GM19099 (cell line): ENCODE measurements around the gene SH3BP5.

Experiments
- POLR2A ChIP-seq: IDR thresholded peaks from 3 replicates; pipeline ENCODE4 v1.6.1; 2011; ENCODE audit warnings: low read depth; ENCODE audit not compliant: insufficient read length; ENCODE audit errors: extremely low read depth

The SH3BP5 gene

GRCh38 chr3:15267502-15267901 is 64.9 kb downstream of the SH3BP5 start:
- no peak for TF ChIP-seq POLR2A

- TF ChIP-seq POLR2A = no peak
Measured at GRCh38 chr3:15266510-15267376, 65.6 kb downstream of the SH3BP5 start.

GRCh38 chr3:15265655-15266509 is 66.5 kb downstream of the SH3BP5 start:
- no peak for TF ChIP-seq POLR2A

- TF ChIP-seq POLR2A = no peak
Measured at GRCh38 chr3:15264486-15264885, 67.9 kb downstream of the SH3BP5 start.

- no peak for TF ChIP-seq POLR2A
Measured at GRCh38 chr3:15263926-15264325, 68.5 kb downstream of the SH3BP5 start.

GRCh38 chr3:15263120-15263519 is 69.3 kb downstream of the SH3BP5 start:
- no peak for TF ChIP-seq POLR2A

GRCh38 chr3:15262021-15262420 is 70.4 kb downstream of the SH3BP5 start:
- no peak for TF ChIP-seq POLR2A

- TF ChIP-seq POLR2A = no peak
Measured at GRCh38 chr3:15261274-15261673, 71.1 kb downstream of the SH3BP5 start.

- TF ChIP-seq POLR2A = no peak
Measured at GRCh38 chr3:15260531-15260930, 71.9 kb downstream of the SH3BP5 start.

- no peak for TF ChIP-seq POLR2A
Measured at GRCh38 chr3:15258720-15259119, 73.7 kb downstream of the SH3BP5 start.

GRCh38 chr3:15256861-15257341 is 75.5 kb downstream of the SH3BP5 start:
- no peak for TF ChIP-seq POLR2A

GRCh38 chr3:15255215-15255614 is 77.2 kb downstream of the SH3BP5 start:
- no peak for TF ChIP-seq POLR2A

- TF ChIP-seq POLR2A = no peak
Measured at GRCh38 chr3:15253023-15253697, 79.2 kb downstream of the SH3BP5 start.

- no peak for TF ChIP-seq POLR2A
Measured at GRCh38 chr3:15246186-15246585, 86.2 kb downstream of the SH3BP5 start.
